Stomach smooth muscle (tissue), 2 donors: ENCODE results near the gene STX2.
A peak's percentile ranks its signal among the peaks of the same experiment; 100 is the strongest.
"Not testable (repeated sequence)": the region's sequence is repeated elsewhere in the genome, so short reads cannot be mapped to it uniquely, and the experiment has no call there.

Source experiments
- H3K27ac ChIP-seq: one replicate; pipeline ENCODE4 v1.7.0; 2013; ENCODE audit warnings: mild to moderate bottlenecking, low read length, inconsistent platforms
- H3K27me3 ChIP-seq, 2 donors: one replicate each; pipeline ENCODE4 v1.7.0; 2013; ENCODE audit warnings: low read length in 2 of 2; ENCODE audit not compliant: insufficient read depth in 2 of 2, control insufficient read depth in 1 of 2
- H3K36me3 ChIP-seq, 2 donors: one replicate each; pipeline ENCODE4 v1.7.0; 2013; ENCODE audit warnings: low read length in 2 of 2; ENCODE audit not compliant: control insufficient read depth in 2 of 2, insufficient read depth in 2 of 2
- H3K4me1 ChIP-seq: one replicate; pipeline ENCODE4 v1.7.0; 2013; ENCODE audit warnings: low read length; ENCODE audit not compliant: control insufficient read depth, insufficient read depth
- H3K4me3 ChIP-seq, 2 donors: one replicate each; pipeline ENCODE4 v1.7.0; 2013; ENCODE audit warnings: low read length in 2 of 2
- H3K9ac ChIP-seq, 2 donors: one replicate each; pipeline ENCODE4 v1.7.0; 2013; ENCODE audit warnings: low read length in 2 of 2, mild to moderate bottlenecking in 1 of 2
- H3K9me3 ChIP-seq, 2 donors: one replicate each; pipeline ENCODE4 v1.7.0; 2013; ENCODE audit warnings: low read length in 2 of 2; ENCODE audit not compliant: control insufficient read depth in 2 of 2
- donor health status: healthy.
- donor health status: Pancreatic carcinoma.

STX2 gene

DNA sequence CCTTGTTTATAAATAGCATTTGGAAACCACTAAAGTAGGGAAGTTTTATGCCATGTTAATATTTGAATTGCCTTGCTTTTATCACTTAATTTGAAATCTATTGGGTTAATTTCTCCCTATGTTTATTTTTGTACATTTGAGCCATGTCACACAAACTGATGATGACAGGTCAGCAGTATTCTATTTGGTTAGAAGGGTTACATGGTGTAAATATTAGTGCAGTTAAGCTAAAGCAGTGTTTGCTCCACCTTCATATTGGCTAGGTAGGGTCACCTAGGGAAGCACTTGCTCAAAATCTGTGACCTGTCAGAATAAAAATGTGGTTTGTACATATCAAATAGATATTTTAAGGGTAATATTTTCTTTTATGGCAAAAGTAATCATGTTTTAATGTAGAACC lies 37.2 kb upstream of the STX2 start:
- Histone ChIP-seq H3K27me3 (no peaks in the 10 kb centered on the region), H3K4me3 (no peak overlapping the region), H3K4me1 (peaks cover 12% of the 10 kb centered on the region), H3K27ac (no peak overlapping the region), H3K36me3 (peaks cover 33 to 34% of the 10 kb centered on the region in 2 donors), H3K9me3 (no peaks in the 10 kb centered on the region), H3K9ac (no peak overlapping the region)

DNA sequence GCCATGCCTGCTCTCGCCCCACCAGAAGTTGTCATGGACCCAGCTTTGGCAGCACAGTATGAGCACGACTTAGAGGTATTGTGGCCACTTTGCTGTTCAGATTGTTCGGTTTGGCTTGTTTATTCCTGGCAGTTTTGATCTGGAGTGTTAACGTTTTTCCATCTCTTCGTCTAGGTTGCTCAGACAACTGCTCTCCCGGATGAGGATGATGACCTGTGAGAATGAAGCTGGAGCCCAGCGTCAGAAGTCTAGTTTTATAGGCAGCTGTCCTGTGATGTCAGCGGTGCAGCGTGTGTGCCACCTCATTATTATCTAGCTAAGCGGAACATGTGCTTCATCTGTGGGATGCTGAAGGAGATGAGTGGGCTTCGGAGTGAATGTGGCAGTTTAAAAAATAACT lies 36.7 kb upstream of the STX2 start:
- not testable (repeated sequence) for H3K27ac ChIP-seq, H3K4me3 ChIP-seq, H3K9me3 ChIP-seq, H3K9ac ChIP-seq, H3K27me3 ChIP-seq
- Histone ChIP-seq H3K4me1 (peaks cover 16% of the 10 kb centered on the region), H3K36me3 (peaks cover 33 to 34% of the 10 kb centered on the region in 2 donors)

- Histone ChIP-seq H3K9ac (no peak overlapping the region), H3K36me3 (peaks cover 33 to 34% of the 10 kb centered on the region in 2 donors), H3K27me3 (no peaks in the 10 kb centered on the region), H3K9me3 (no peaks in the 10 kb centered on the region), H3K27ac (no peak overlapping the region), H3K4me1 (peaks cover 16% of the 10 kb centered on the region), H3K4me3 (no peak overlapping the region)
Measured at GRCh38 chr12:130875193-130875592, 36.1 kb upstream of the STX2 start.

DNA sequence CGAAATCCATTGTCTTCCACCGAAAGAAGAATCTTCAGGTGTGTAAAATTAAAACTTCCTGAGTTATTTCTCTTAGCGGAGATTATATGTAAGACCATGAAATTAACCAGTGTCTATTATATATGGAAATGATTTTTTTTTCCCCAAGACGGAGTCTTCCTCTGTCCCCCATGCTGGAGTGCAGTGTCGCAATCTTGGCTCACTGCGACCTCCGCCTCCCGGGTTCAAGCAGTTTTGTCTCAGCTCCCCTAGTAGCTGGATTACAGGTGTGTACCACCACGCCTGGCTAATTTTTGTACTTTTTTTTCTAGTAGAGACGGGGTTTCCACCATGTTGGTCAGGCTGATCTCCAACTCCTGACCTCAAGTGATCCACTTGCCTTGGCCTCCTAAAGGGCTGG lies 35.6 kb upstream of the STX2 start:
- Histone ChIP-seq H3K9me3 (no peaks in the 10 kb centered on the region), H3K9ac (no peak overlapping the region), H3K36me3 (peaks cover 33 to 34% of the 10 kb centered on the region in 2 donors), H3K27me3 (no peaks in the 10 kb centered on the region), H3K4me1 (peaks cover 16% of the 10 kb centered on the region), H3K4me3 (no peak overlapping the region), H3K27ac (no peak overlapping the region)

- Histone ChIP-seq H3K9me3 (no peaks in the 10 kb centered on the region), H3K4me3 (no peak overlapping the region), H3K4me1 (peaks cover 16% of the 10 kb centered on the region), H3K27ac (no peak overlapping the region), H3K9ac (no peak overlapping the region), H3K36me3 (peaks cover 33 to 34% of the 10 kb centered on the region in 2 donors), H3K27me3 (no peaks in the 10 kb centered on the region)
Measured at GRCh38 chr12:130873825-130874224, 34.8 kb upstream of the STX2 start.

GRCh38 chr12:130873106-130873795 lies 34.2 kb upstream of the STX2 start:
- Histone ChIP-seq H3K36me3 (peaks cover 31 to 34% of the 10 kb centered on the region in 2 donors), H3K4me1 (peaks cover 16% of the 10 kb centered on the region), H3K4me3 (peak overlapping the region; percentile 80 to 88), H3K9me3 (no peaks in the 10 kb centered on the region), H3K27me3 (no peaks in the 10 kb centered on the region), H3K27ac (no peak overlapping the region), H3K9ac (peak overlapping the region; percentile 37 to 95)

DNA sequence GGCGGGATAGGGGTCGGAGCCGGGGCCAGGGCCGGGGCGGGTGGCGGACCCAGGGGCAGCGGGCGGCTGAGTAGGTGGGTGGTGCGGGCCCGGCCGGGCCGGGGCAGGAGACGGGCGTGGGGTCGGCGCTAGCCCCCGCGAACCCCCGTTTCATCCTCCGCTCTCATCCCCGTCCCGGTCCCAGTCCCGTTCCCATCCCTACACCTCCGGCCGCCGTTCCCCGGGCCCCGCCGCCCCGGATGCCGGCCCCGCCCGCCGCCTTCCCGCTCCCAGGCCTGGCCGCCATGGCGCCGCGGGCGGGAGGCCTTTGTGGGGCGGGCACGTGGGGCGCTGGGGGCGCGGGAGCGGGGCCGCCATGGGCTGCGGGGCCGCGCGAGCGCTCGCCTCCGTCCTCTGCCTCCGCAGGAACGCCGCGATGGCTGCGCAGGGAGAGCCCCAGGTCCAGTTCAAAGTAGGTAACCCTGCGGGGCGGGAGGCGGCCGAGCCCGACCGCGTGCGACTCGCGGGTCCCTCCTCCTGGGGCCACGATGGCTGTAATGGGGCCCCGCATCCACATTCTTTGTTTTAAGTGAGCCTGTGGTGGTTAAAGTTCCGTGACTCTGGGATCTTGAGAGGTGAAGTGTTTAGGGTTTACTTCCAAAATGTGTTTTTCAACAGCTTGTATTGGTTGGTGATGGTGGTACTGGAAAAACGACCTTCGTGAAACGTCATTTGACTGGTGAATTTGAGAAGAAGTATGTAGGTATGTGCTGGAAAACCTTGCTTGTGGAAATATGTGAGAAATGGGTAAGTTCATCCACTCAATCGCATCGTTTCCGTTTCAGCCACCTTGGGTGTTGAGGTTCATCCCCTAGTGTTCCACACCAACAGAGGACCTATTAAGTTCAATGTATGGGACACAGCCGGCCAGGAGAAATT lies 33.4 kb upstream of the STX2 start:
- Histone ChIP-seq H3K4me1 (peaks cover 16% of the 10 kb centered on the region), H3K9ac (peak overlapping the region; percentile 62 to 95), H3K27me3 (no peaks in the 10 kb centered on the region), H3K36me3 (peaks cover 28 to 34% of the 10 kb centered on the region in 2 donors), H3K4me3 (peak overlapping the region; percentile 80 to 88), H3K27ac (peak overlapping the region; percentile 37), H3K9me3 (no peaks in the 10 kb centered on the region)

DNA sequence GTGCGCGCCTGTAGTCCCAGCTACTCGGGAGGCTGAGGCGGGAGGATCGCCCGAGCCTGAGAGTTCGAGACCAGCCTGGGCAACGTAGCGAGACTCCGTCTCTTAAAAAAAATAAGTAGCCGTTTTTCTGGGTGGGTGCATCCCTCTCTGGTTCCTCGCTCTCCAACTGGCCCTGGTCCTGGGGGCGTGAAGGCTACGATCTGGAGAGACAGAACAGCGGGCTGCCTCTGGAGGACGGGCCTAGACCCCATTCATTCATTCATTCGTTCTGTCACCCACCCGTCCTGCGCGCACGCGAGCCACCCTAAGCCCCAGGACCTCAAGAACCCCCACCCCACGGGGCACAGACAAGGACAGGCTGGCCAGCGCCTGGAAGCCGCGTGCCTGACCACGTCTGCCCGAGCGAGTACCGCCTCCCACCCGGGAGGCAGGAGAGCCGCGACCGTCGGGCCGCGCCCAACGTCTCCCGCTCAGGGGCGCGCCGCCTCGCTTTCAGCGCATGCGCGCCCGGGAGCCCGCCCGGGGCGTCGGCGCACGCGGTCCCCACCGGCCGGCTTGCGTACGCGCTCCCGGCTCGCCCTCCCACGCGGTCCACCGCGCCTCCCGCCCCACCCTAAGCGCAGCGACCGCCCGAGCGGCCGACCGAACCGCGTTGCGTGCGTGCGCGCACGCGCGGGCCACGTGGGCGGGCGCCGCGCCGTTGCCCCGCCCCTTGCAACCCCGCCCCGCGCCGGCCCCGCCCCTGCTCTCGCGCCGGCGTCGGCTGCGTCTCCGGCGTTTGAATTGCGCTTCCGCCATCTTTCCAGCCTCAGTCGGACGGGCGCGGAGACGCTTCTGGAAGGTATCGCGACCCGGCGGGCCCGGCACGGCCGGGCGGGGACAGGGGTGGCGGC lies 32.5 kb upstream of the STX2 start, which contains the start of gene RAN:
Gene RAN, plus strand, starts transcription at position 781 of the 893 bp plus-strand sequence. CDS start 528 bp downstream, outside the sequence.
- Histone ChIP-seq H3K36me3 (peaks cover 23 to 25% of the 10 kb centered on the region in 2 donors), H3K9ac (peak within 1 kb of the TSS; percentile 62 to 95)

GRCh38 chr12:130870442-130871285 lies 31.6 kb upstream of the STX2 start:
- no peaks in the 10 kb centered on the region for H3K27me3 ChIP-seq
- peak overlapping the region; percentile 58 for H3K27ac ChIP-seq
- H3K9me3 ChIP-seq = no peaks in the 10 kb centered on the region
- H3K4me1 ChIP-seq = peaks cover 16% of the 10 kb centered on the region
- peak overlapping the region in 1 of 2 donors; percentile 80 for H3K4me3 ChIP-seq
- peaks cover 15 to 17% of the 10 kb centered on the region in 2 donors for H3K36me3 ChIP-seq
- peak overlapping the region; percentile 51 to 86 for H3K9ac ChIP-seq

More for the DNA sequence above, 32.5 kb upstream of the STX2 start, which contains the start of gene RAN:
- Histone ChIP-seq H3K4me3 (peak within 1 kb of the TSS; percentile 80 to 88), H3K27me3 (no peaks in the 10 kb centered on the region), H3K9me3 (no peaks in the 10 kb centered on the region), H3K27ac (peak within 1 kb of the TSS; percentile 58), H3K4me1 (peaks cover 16% of the 10 kb centered on the region)
